ENCODE measurements around the gene AKR1E2. TPM values are rescaled to one million over a fixed set of nuclear protein-coding genes. Genes with fewer than 3 reads are reported as not detected.
A peak's percentile ranks its signal among the peaks of the same experiment; 100 is the strongest.

Gene AKR1E2
- total RNA-seq, 1 donor from 2014 or later, result 23.0 TPM

DNA sequence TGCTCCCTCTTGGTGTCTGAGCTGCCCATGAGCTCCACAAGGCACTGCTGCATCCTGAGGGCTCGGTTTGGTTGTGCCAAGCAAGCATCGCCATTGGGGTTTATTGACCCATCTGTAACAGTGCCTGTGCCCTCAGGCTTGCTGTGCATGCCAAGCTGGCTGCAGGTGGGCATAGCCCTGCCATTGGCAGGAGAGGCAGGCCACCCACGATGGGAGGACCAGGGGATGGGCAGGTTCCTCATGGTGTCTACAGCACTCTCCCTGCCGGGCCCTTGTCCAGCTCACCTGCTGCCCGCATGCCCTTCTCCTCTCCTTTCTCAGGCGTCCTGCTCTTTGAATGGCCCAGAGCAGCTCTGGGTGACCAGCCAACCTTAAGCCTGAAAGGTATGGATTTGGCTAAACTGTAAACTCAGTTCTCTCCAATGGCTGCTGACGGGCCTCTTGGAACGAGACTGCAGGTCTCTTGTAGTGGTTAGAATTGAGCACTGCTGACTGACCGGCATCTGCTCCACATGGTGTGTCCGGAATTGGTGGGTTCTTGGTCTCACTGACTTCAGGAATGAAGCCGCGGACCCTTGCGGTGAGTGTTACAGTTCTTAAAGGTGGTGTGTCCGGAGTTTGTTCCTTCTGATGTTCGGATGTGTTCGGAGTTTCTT lies 17.6 kb downstream of the AKR1E2 start:
- DNase-seq (ENCODE audit: low read depth in 2 of 2), result no peak

DNA sequence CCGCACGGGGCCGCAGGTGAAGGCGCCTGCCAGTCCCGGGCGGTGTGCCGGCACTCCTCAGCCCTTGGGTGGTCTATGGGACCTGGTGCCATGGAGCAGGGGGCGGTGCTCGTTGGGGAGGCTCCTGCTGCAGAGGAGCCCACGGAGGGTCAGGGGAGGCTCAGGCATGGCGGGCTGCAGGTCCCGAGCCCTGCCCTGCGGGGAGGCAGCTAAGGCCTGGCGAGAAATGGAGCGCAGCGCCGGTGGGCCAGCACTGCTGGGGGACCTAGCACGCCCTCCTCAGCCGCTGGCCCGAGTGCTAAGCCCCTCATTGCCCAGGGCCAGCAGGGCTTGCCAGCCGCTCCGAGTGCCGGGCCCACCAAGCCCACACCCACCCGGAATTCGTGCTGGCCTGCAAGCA lies 18.9 kb downstream of the AKR1E2 start:
- DNase-seq (ENCODE audit: low read depth in 2 of 2), result no peak

DNA sequence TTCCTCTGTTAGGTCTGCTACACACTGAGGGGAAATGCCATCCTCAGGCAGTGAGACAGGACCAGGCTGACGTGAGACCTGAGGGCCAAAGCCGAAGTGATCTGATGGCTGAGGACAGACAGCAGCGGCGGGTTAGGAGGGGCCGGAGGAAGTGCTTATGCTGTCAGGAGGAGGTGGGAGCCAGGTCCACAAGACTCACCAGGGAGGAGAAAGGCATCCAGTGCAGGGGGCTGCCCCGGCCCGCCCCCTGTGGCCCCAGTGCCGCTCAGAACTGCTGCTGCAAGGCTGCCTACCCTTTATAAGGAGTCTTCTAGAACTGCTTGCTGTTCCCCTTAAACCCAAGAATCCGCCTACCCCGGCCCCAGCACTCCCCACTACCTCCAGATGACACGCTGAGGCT lies 19.8 kb downstream of the AKR1E2 start:
- no peak for DNase-seq (ENCODE audit: low read depth in 2 of 2)

DNA sequence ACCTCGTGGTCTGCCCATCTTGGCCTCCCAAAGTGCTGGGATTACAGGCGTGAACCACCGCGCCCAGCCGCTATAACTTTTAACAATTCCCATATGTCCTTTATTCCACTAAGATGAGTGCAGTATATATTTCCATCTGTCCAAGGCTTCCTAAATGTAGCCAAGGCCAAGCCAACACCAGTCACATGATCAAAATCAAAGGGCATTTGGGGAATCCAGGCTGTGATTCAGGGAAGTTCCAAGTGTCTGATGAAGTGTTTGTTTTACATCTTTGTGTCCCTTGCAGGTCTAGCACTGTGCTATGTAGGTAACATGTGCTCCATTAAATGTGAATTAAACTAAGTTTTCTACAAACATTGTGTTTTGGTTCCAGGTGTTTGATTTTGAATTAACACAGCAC lies 20.8 kb downstream of the AKR1E2 start:
- no peak for DNase-seq (ENCODE audit: low read depth in 2 of 2)

DNA sequence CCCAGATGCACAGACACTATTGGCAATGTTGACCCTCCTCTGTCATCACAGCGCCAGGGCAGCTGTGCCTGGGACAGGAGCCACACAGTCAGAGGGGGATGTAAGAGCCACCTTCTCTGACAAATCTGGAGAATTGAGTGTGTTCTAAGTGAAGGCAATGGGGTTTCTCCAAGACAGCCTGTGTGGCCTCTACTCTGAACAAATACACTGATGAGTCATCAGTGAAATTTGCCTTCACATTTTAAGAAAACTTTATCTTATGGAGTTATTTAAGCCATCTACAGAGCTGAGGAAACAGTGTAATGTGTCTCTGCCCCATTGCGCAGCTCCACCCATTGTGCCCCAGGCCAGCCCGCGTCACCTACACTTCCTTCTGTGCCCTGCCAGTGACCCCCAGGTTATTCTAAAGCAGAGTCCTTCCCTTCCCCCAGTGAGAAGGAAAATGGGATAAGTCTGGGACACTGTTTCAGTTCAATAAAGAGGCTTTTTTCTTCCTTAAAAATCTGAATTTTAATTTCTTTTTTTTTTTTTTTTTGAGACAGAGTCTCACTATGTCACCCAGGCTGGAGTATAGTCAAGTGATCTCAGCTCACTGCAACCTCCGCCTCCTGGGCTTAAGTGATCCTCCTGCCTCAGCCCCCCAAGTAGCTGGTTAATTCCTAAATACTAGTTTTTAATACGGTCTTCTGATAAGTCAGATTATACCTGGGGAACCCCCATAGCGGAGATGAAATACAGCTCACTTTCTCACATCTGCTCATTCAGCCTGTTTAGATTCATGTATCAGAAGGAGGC lies 21.8 kb downstream of the AKR1E2 start:
- peak in 1 of 2 donors; percentile 66 for DNase-seq (ENCODE audit: low read depth in 2 of 2)

DNA sequence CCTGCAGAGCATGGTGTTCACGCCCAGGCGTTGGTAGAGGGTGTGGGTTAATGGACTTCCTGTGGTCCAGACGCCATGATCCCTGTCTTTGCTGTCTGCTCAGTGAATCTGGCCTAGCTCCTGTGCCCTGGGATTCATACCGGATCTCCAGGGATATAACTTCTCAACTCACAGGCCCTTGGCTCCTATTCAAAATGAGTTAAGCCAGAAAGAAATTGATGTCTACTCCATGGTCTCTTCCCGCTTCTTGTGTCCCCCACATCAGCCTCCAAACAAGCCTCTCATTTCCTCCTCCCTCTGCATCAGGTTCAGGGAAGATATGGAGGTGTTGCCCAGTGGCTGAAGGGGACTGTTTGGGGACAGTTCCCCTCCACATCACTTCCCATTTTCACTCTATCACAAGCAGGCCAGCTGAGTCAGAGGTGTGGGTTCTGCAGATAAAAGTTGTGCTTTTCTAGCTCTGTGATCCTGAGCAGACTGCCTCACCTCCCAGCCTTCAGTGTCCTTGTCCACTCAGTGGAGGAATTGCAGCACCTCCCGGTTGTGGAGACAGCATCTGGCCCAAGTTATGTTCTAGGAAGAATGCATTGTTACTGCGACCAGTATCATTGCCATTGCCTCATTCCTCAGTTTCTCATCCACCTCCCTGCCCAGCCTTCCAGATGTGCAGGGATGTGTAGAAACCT lies 22.5 kb downstream of the AKR1E2 start:
- DNase-seq (ENCODE audit: low read depth in 2 of 2), result no peak

DNA sequence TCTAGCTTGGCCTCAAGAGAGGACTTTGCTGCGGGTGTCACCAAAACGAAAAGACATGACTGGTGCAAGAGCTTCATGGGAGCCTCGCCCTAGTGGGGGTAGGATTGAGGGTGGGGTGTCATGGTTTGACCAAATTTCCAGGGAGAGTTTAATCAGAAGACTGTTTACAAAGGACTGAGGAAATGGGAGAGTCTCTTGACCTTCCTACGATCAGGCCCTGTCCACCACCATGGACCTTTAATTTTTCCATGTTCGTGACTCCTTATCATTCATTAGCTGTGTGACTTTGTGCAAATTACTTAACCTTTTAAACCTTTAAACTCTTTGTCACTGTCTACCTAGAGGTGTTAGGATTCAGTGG lies 23.0 kb downstream of the AKR1E2 start:
- no peak for DNase-seq (ENCODE audit: low read depth in 2 of 2)

DNA sequence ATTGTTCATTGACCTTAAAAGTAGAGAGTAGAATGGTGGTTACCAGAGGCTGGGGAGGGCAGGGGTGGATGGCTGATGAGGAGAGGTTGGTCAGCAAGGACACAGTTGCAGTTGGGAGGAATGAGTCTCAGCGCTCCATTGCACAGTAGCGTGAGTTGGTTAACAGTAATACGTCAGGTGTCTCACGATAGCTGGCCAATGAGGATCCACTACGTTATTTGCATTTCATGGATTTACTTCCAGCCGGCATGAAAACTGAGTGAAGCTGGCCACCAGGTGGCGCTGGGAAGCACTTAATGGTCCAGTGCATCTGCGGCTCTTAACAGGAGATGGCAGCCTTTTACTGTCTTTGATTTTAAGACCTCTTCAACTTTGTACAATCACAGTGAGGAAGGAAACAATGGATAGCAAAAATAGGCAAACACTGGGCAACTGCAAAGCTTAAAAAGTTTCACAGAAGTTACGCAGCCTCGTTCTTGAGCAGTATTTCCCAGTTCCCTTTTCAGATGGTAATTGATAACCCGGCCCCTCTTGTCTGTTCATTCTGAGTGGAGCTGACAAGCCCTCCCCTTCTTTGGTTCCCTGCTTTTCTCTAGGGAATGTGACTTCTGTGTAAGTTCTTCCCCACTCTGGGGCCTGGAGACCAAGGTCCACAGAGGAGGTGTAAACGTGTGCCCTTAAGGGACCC lies 23.7 kb downstream of the AKR1E2 start:
- DNase-seq (ENCODE audit: low read depth in 2 of 2), result peak; percentile 96 to 98

DNA sequence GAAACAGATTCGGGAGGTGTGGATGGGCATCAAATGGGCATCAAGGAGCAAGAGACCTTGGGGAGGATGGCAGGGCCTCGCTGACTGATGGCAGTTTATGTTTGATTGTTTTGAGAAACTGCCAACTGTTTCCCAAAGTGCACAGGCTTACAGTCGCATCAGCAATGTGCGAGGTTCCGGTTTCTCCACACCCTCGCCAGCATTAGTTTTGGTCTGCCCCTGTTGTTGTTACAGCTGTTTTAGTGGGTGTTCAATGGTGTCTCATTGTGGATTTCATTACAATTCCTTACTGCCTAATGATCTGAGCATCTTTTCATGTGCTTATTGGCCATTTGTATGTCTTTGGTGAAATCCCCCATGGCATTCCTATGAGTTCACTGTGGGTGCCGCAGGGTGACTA lies 24.4 kb downstream of the AKR1E2 start:
- DNase-seq (ENCODE audit: low read depth in 2 of 2), result peak in 1 of 2 donors; percentile 70

DNA sequence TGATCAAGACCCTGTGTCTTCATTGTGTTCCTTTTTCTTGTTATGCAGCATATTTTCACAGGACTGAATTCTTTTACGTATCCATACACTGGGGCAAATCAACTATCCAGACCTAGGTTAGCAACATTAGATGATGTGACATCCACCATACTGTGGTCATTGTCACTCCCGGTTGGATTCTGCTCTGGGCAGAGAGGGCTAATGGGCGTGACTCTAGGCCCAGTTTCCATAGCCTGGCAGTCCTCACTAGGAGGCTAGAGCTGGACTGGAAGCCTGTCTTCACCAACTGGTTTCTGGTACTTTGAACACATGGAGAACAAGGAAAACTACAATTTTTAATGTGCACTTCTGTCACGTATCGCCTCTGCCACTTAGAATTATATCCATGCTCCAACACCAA lies 25.2 kb downstream of the AKR1E2 start:
- DNase-seq (ENCODE audit: low read depth in 2 of 2), result peak in 1 of 2 donors; percentile 31

DNA sequence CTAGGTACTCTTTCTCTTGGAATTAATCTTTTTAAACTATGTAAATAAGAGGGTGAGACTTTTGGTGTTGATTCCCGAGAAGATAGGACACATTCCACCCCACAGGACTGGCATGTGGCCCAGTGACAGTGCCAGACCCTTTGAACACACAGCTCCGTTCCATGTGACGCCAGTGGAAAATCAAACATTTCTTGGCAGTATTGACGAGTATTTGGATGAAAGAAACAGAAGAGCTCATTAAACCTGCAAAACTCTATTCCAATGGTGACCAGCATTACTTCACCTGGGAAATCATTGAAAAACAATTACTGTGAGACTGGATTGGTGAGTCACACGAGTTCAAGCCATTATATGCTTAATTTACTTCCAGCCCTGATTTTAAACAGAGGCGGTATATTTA lies 25.8 kb downstream of the AKR1E2 start:
- DNase-seq (ENCODE audit: low read depth in 2 of 2), result peak in 1 of 2 donors; percentile 97

DNA sequence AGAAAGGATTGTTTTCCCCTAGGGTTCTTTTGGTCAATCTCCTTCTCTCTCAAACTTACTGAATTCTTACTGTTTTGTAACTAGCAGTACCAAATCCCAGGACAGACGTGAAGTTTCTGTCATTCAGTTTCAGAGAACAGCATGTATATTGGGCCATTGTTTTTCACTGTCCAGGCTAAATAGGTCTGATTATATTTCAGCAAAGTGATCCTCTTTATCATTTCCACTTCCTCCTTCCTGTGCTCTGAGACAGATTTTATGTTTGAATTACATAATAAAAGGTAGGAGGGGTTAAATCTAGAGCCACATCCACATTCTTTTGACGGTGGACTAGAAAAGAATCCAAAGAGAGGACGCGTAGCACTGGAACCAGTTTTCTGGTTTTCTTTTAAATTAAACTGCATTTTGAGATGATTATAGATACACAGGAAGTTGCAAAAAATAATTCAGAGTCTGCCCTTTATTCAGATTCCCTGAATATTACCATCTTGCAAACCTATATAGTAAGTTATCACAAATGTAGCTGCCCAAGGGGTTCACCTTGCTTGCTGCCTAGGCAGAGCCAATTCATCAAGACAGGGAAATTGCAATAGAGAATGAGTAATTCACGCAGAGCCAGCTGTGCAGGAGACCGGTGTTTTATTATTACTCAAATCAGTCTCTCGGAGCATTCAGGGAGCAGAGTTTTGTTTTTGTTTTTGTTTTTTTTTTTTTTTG lies 40.1 kb downstream of the AKR1E2 start:
- DNase-seq (ENCODE audit: low read depth in 2 of 2), result peak; percentile 39 to 59

DNA sequence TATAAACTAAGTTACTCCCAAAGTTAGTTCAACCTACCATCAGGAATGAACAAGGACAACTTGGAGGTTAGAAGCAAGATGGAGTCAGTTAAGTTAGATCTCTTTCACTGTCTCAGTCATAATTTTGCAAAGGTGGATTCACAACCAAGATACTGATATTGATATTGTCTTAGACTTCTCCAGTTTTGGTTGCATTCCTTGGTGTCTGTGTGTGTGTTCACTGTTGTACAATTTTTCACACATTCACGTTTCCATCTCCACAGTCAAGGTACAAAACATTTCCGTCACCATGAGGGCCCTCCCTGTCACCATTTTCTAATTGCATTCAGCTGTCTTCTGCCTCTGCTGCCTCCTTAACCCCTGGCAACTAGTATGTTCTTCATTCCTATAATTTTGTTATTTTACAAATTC lies 41.1 kb downstream of the AKR1E2 start:
- no peak for DNase-seq (ENCODE audit: low read depth in 2 of 2)

DNA sequence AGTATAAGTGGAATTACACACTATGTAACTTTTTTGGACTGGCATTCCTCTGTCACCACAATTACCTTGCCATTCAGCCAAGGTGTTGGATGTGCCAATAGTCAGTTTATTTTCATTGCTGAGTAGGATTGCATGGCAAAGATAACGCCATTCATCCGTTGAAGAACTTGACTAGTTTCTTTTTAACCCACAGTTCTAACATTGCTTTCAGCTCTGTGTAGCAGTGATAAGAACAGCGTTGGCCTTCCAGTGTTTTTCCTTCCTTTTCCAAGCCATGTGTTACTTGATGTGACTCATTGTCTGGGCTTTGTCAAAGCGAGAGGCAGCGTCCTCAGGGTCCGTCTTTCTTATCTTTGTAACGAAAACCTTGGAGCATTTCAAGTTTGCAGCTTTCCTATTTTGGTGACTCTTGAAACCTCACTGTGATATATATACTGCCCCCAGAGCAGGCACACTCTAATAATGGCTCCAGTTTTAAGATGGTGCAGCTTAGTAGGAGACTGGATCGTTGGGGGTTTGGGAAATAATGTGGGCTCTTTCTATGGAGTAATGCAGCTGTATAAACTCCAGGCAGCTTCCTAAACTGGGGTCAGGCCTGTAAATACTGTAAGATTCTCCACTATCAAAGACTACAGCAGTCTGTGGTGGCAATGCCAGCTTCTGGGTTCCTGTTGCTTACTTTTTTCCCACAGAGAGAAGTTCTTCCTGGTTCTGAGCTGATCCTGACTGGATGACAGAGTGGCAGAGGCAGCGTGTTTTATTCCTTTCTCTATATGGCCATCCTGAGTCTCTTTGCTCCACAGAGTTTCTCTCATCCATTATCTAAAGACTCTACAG lies 41.7 kb downstream of the AKR1E2 start:
- DNase-seq (ENCODE audit: low read depth in 2 of 2), result peak in 1 of 2 donors; percentile 79

DNA sequence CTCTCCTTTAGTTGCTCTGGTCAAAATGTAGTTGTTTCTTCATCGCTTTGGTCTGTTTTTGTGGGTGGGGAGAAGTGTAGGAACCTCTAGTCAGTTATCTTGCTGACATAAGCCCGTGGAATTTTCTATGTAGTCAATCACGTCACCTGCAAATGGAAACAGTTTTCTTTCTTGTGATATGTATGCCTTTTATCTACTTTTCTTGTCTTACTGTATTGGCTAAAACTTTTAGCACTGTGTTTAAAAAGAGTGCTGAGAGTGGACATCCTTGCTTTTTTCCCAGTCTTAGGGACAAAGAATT lies 42.3 kb downstream of the AKR1E2 start:
- no peak for DNase-seq (ENCODE audit: low read depth in 2 of 2)

DNA sequence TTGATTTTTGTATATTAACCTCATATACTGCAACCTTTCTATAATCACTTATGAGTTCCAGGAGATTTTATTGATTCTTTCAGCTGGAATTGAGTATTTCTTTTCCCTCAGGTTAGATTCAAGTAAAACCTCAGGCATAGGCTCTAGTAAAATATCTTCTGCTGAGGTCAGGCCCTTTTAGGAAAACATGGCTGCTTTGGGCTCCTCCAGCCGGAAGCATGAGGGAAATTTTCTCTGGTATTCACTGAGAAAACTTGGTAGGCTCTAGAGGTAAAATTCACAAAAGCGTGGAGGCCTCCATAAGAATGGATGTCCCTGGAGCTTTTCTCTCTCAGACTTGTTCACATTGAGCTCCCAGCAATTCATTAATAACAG lies 56.7 kb downstream of the AKR1E2 start:
- no peak for DNase-seq (ENCODE audit: low read depth in 2 of 2)

DNA sequence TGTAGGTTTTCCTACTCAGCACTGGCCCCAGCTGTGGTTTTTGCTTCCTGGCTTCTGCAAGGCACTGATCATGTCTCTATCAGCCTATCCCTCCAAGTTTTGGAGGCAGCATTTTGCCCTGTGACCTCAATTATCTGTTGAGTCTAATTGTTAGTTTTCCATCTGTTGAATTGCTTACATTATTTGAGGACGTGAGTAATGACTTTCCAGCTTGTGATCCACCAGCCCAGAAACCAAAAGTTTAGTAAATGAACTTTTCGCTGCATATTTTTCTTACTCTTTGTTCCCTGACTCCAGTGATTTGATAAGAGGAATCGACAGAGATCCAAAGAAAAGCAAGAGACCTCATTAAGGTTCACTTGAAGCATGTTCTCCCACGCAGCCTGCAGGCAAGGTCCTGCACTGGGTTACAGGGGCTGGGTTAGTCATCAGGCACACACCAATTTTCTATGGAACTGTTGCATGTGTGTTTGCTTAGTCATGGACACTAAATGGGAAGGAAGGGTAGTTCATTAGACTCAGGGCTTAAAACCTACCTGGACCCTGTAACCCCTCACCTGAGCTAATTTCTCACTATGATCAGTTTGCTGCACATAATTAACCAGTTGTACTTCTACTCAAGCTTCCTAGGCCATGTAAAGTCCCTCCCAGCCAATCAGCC lies 57.2 kb downstream of the AKR1E2 start:
- peak in 1 of 2 donors; percentile 51 for DNase-seq (ENCODE audit: low read depth in 2 of 2)

DNA sequence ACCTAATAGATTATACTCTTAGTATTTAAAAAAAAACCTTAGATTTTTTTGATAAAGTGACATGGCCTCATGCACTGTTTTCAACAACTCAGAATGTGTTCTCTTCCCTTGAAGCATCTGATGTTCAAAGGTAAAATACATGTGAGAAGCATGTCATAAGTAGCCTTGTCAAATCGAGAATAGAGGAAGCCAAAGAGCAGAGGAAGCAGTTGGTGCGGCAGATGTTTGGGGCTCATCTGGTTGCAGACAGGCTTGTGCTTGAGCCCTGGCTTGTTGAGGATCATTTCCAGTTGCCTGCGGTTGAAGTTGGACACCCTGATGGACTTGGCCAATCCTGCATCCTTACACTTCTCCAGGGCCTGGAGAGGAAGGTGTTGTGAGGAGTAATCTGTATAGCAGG lies 59.2 kb downstream of the AKR1E2 start:
- no peak for DNase-seq (ENCODE audit: low read depth in 2 of 2)

DNA sequence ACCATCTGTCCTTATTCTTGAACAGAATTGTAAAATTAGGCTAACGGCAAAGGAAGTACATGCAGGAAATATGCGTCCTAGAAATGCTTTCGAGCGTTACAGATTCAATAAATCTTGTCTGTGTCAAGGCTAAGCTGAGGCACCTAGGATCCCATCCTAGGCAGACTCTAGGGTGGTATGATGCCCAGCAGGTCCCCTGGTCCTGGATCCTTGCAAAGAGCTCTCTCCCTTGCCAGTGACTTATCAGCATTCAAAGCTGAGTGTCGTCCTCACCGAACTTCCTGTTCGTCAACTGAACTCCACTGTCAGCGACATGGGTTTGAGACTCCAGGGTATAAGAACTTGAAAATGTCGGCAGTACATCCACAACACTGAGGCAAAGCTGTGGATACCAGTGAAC lies 61.5 kb downstream of the AKR1E2 start:
- DNase-seq (ENCODE audit: low read depth in 2 of 2), result no peak

DNA sequence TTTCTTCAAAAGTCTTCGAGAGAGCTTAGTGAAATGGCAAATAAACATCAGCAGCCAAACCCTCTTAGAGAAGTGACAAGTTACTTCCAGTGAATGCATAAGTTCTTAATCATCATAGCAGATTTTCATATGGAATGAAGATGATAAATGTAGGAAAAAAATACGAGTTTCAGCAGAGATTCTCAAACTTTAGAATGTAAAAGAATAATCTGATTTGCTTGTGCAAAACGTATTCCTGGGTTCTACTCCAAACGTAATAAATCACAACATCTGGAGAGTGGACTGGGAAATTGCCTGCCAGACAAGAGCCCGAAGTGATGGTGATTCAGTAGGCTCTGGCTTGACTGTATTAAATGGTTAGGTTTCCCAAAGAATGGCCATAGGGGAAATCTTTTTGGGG lies 62.2 kb downstream of the AKR1E2 start:
- no peak for DNase-seq (ENCODE audit: low read depth in 2 of 2)
